DOHH2 (cell line): ENCODE data around the gene DGUOK.

Experiments used
- H3F3A ChIP-seq: fragments of 200-600 bp; sonication (generic), shearing (Covaris generic); 2 replicates; pipeline ENCODE4 v1.6.0; 2016; ENCODE audit warnings: antibody characterized with exemption, mild to moderate bottlenecking; ENCODE audit not compliant: control insufficient read depth, insufficient read depth
- H3K27ac ChIP-seq: fragments of 200-600 bp; sonication (generic); 2 replicates; pipeline ENCODE4 v1.5.1; 2014; ENCODE audit warnings: low read depth, mild to moderate bottlenecking, low read length, moderate library complexity
- H3K27me3 ChIP-seq: fragments of 200-600 bp; sonication (generic); 2 replicates; pipeline ENCODE4 v1.6.1; 2014; ENCODE audit warnings: mild to moderate bottlenecking, low read length, mixed read lengths; ENCODE audit not compliant: control insufficient read depth
- H3K36me3 ChIP-seq: fragments of 200-600 bp; sonication (generic); 2 replicates; pipeline ENCODE4 v1.6.1; 2014; ENCODE audit warnings: mild to moderate bottlenecking, low read length, moderate library complexity, mixed read lengths; ENCODE audit not compliant: control insufficient read depth
- H3K4me1 ChIP-seq: fragments of 200-600 bp; sonication (generic); 2 replicates; pipeline ENCODE4 v1.6.1; 2014; ENCODE audit warnings: mild to moderate bottlenecking, low read length, mixed read lengths; ENCODE audit not compliant: control insufficient read depth
- H3K4me2 ChIP-seq: fragments of 200-600 bp; sonication (generic); 2 replicates; pipeline ENCODE4 v1.6.0; 2014; ENCODE audit warnings: mild to moderate bottlenecking, low read length, moderate library complexity
- H3K4me3 ChIP-seq: fragments of 200-600 bp; sonication (generic); 2 replicates; pipeline ENCODE4 v1.5.1; 2014; ENCODE audit warnings: mild to moderate bottlenecking, low read length, mixed read lengths
- H3K79me2 ChIP-seq: fragments of 200-600 bp; sonication (generic); 2 replicates; pipeline ENCODE4 v1.6.1; 2014; ENCODE audit warnings: mild to moderate bottlenecking, low read length, mixed read lengths; ENCODE audit not compliant: control insufficient read depth
- H3K9me2 ChIP-seq: fragments of 200-600 bp; sonication (generic); replicated peaks from 2 replicates; pipeline ENCODE4 v1.6.1; 2014; ENCODE audit warnings: mild to moderate bottlenecking, low read length, mixed read lengths; ENCODE audit not compliant: control insufficient read depth
- H3K9me3 ChIP-seq: fragments of 200-600 bp; sonication (generic); 2 replicates; pipeline ENCODE4 v1.6.1; 2014; ENCODE audit warnings: antibody characterized with exemption, low read length, mixed read lengths; ENCODE audit not compliant: control insufficient read depth, insufficient read depth
- H4K20me1 ChIP-seq: fragments of 200-600 bp; sonication (generic); 2 replicates; pipeline ENCODE4 v1.6.0; 2014; ENCODE audit warnings: low read depth, mild to moderate bottlenecking, antibody characterized with exemption, low read length, moderate library complexity; ENCODE audit not compliant: control insufficient read depth, insufficient read depth
- CTCF ChIP-seq: fragments of 200-600 bp; sonication (generic); IDR thresholded peaks from one replicate; pipeline ENCODE4 v1.5.1; 2014; ENCODE audit warnings: antibody characterized with exemption, mild to moderate bottlenecking, low read depth, low read length; ENCODE audit not compliant: poor library complexity, severe bottlenecking
- EZH2phosphoT487 ChIP-seq: fragments of 200-600 bp; sonication (generic); IDR thresholded peaks from 2 replicates; pipeline ENCODE4 v1.6.1; 2017; ENCODE audit warnings: borderline replicate concordance, mild to moderate bottlenecking, antibody characterized with exemption, low read length, moderate library complexity, mixed read lengths

Gene DGUOK

GRCh38 chr2:73961823-73962615 is 35.3 kb downstream of the DGUOK start:
- H3K27me3 ChIP-seq = no peaks in the 10 kb centered on the region
- H3K4me1 ChIP-seq = peaks cover 7% of the 10 kb centered on the region; the same call in 1 of the 2 replicates
- H3K27ac ChIP-seq = no peak overlapping the region
- no peaks in the 10 kb centered on the region for H3K79me2 ChIP-seq
- no peaks in the 10 kb centered on the region for H3K9me3 ChIP-seq
- H3K4me2 ChIP-seq = no peak overlapping the region
- H3K36me3 ChIP-seq = peaks cover 26% of the 10 kb centered on the region
- H4K20me1 ChIP-seq = no peaks in the 10 kb centered on the region
- H3K4me3 ChIP-seq = no peak overlapping the region
- H3F3A ChIP-seq = no peaks in the 10 kb centered on the region; the same call in 1 of the 2 replicates
- no peaks in the 10 kb centered on the region for H3K9me2 ChIP-seq
- TF ChIP-seq CTCF = peak; percentile 9
- no peak for TF ChIP-seq EZH2phosphoT487

GRCh38 chr2:73962798-73963197 is 36.1 kb downstream of the DGUOK start:
- Histone ChIP-seq H3K4me2 (no peak overlapping the region), H3K27ac (no peak overlapping the region), H4K20me1 (no peaks in the 10 kb centered on the region), H3K4me1 (peaks cover 7% of the 10 kb centered on the region; the same call in 1 of the 2 replicates), H3K27me3 (no peaks in the 10 kb centered on the region), H3K4me3 (no peak overlapping the region), H3K9me3 (no peaks in the 10 kb centered on the region), H3K9me2 (no peaks in the 10 kb centered on the region), H3K36me3 (peaks cover 20% of the 10 kb centered on the region), H3F3A (no peaks in the 10 kb centered on the region; the same call in 1 of the 2 replicates), H3K79me2 (no peaks in the 10 kb centered on the region)
- TF ChIP-seq EZH2phosphoT487 (no peak), CTCF (no peak)

- Histone ChIP-seq H3K27me3 (no peaks in the 10 kb centered on the region), H3K9me2 (no peaks in the 10 kb centered on the region), H3K79me2 (no peaks in the 10 kb centered on the region), H3K9me3 (no peaks in the 10 kb centered on the region), H3K36me3 (peaks cover 13% of the 10 kb centered on the region), H3K27ac (no peak overlapping the region), H3F3A (no peaks in the 10 kb centered on the region; the same call in 1 of the 2 replicates), H3K4me3 (no peak overlapping the region), H3K4me2 (no peak overlapping the region), H4K20me1 (no peaks in the 10 kb centered on the region), H3K4me1 (peaks cover 7% of the 10 kb centered on the region; the same call in 1 of the 2 replicates)
- TF ChIP-seq CTCF (no peak), EZH2phosphoT487 (no peak)
These were observed 36.9 kb downstream of the DGUOK start for GRCh38 chr2:73963385-73964120.
